Mesenchymal stem cell (in vitro differentiated cells and primary cell): ENCODE data around the gene THBS1.

Experiments
- DNase-seq: peaks from one replicate; pipeline ENCODE4 v3.0.0-alpha.2; 2013
- H2AFZ ChIP-seq: one replicate; pipeline ENCODE4 v1.6.1; 2013; ENCODE audit warnings: low read depth, mild to moderate bottlenecking, control low read depth, inconsistent platforms, low read length, moderate library complexity
- H2AK5ac ChIP-seq: 2 replicates; pipeline ENCODE4 v1.6.1; 2013; ENCODE audit warnings: low read length, moderate library complexity, mild to moderate bottlenecking, inconsistent platforms; ENCODE audit not compliant: severe bottlenecking
- H2BK120ac ChIP-seq: one replicate; pipeline ENCODE4 v1.6.1; 2013; ENCODE audit warnings: low read depth, mild to moderate bottlenecking, inconsistent platforms, low read length, moderate library complexity
- H2BK12ac ChIP-seq, 2 experiments: one replicate each; pipeline ENCODE4 v1.6.1; 2013; ENCODE audit warnings: inconsistent platforms in 2 of 2, low read length in 2 of 2, mild to moderate bottlenecking in 2 of 2, moderate library complexity in 2 of 2, control low read depth in 1 of 2
- H2BK15ac ChIP-seq: one replicate; pipeline ENCODE4 v1.6.1; 2013; ENCODE audit warnings: mild to moderate bottlenecking, low read depth, inconsistent platforms; ENCODE audit not compliant: poor library complexity, severe bottlenecking
- H2BK5ac ChIP-seq: 2 replicates; pipeline ENCODE4 v1.6.1; 2013; ENCODE audit warnings: low read depth, mild to moderate bottlenecking, low read length, control low read depth, inconsistent platforms; ENCODE audit not compliant: poor library complexity, severe bottlenecking
- H3K14ac ChIP-seq, 2 experiments: one replicate each; pipeline ENCODE4 v1.6.1; 2013; ENCODE audit warnings: inconsistent platforms in 2 of 2, low read length in 2 of 2, control low read depth in 1 of 2, mild to moderate bottlenecking in 1 of 2, moderate library complexity in 1 of 2
- H3K18ac ChIP-seq, 2 experiments: one replicate each; pipeline ENCODE4 v1.6.1; 2013; ENCODE audit warnings: inconsistent platforms in 2 of 2, low read length in 2 of 2, control low read depth in 1 of 2, low read depth in 1 of 2, mild to moderate bottlenecking in 1 of 2
- H3K23ac ChIP-seq, 2 experiments: one replicate each; pipeline ENCODE4 v1.6.1; 2013; ENCODE audit warnings: inconsistent platforms in 2 of 2, low read length in 2 of 2, mild to moderate bottlenecking in 2 of 2, moderate library complexity in 2 of 2, control low read depth in 1 of 2
- H3K27ac ChIP-seq: 2 replicates; pipeline ENCODE4 v1.5.1; 2013; ENCODE audit warnings: mild to moderate bottlenecking, moderate library complexity, low read length, control low read depth, inconsistent platforms; ENCODE audit not compliant: poor library complexity, severe bottlenecking
- H3K27me3 ChIP-seq, 2 experiments: 2 replicates each; pipeline versions ENCODE4 v1.6.1 to v1.7.0; 2013; ENCODE audit warnings: low read length in 2 of 2, mild to moderate bottlenecking in 2 of 2, moderate library complexity in 2 of 2, control low read depth in 1 of 2, inconsistent platforms in 1 of 2; ENCODE audit not compliant: control insufficient read depth in 1 of 2, insufficient read depth in 1 of 2
- H3K36me3 ChIP-seq, 2 experiments: 2 replicates each; pipeline versions ENCODE4 v1.6.1 to v1.7.0; 2013; ENCODE audit warnings: low read length in 2 of 2, control low read depth in 1 of 2, inconsistent platforms in 1 of 2, low read depth in 1 of 2, mild to moderate bottlenecking in 1 of 2; ENCODE audit not compliant: insufficient read depth in 2 of 2, control insufficient read depth in 1 of 2
- H3K4ac ChIP-seq, 2 experiments: one replicate each; pipeline ENCODE4 v1.6.1; 2013; ENCODE audit warnings: inconsistent platforms in 2 of 2, low read length in 2 of 2, mild to moderate bottlenecking in 2 of 2, moderate library complexity in 2 of 2, control low read depth in 1 of 2, low read depth in 1 of 2
- H3K4me1 ChIP-seq: 2 replicates; pipeline ENCODE4 v1.6.1; 2013; ENCODE audit warnings: low read depth, low read length, control low read depth; ENCODE audit not compliant: control insufficient read depth, insufficient read depth
- H3K4me2 ChIP-seq: 2 replicates; pipeline ENCODE4 v1.6.1; 2013; ENCODE audit warnings: low read length, mild to moderate bottlenecking, inconsistent platforms; ENCODE audit not compliant: poor library complexity, severe bottlenecking
- H3K4me3 ChIP-seq, 2 experiments: 2 replicates each; pipeline versions ENCODE4 v1.5.1 to v1.7.0; 2013; ENCODE audit warnings: low read length in 2 of 2, mild to moderate bottlenecking in 2 of 2, control low read depth in 1 of 2, low read depth in 1 of 2; ENCODE audit not compliant: insufficient read depth in 1 of 2
- H3K79me1 ChIP-seq: replicated peaks from 2 replicates; pipeline ENCODE4 v1.6.1; 2013; ENCODE audit warnings: mild to moderate bottlenecking, control low read depth, low read length, inconsistent platforms; ENCODE audit not compliant: poor library complexity, severe bottlenecking
- H3K9ac ChIP-seq: 2 replicates; pipeline ENCODE4 v1.7.0; 2013; ENCODE audit warnings: mild to moderate bottlenecking, low read length, moderate library complexity
- H3K9me3 ChIP-seq: 2 replicates; pipeline ENCODE4 v1.7.0; 2013; ENCODE audit warnings: mild to moderate bottlenecking, low read length; ENCODE audit not compliant: control insufficient read depth
- H4K8ac ChIP-seq: one replicate; pipeline ENCODE4 v1.6.1; 2013; ENCODE audit warnings: inconsistent platforms, mild to moderate bottlenecking, low read length, moderate library complexity
- H4K91ac ChIP-seq: one replicate; pipeline ENCODE4 v1.6.1; 2013; ENCODE audit warnings: mild to moderate bottlenecking, low read length, inconsistent platforms
- WGBS: methylation state at CpG from one replicate; pipeline ENCODE4 v1.1.7; 2013; ENCODE audit warnings: mixed read lengths; 5-methylcytosine and 5-hydroxymethylcytosine counted together

Gene THBS1

GRCh38 chr15:39613861-39614260, 33.0 kb downstream of the THBS1 start:
- no peak overlapping the region for H3K23ac ChIP-seq
- no peak overlapping the region for H2BK15ac ChIP-seq
- no peak overlapping the region for H3K27ac ChIP-seq
- no peak overlapping the region for H2BK12ac ChIP-seq
- H2BK120ac ChIP-seq = no peak overlapping the region
- H2AFZ ChIP-seq = no peak overlapping the region
- H3K9me3 ChIP-seq = peaks cover 53% of the 10 kb centered on the region
- no peak overlapping the region for H4K8ac ChIP-seq
- no peak overlapping the region for H3K4me2 ChIP-seq
- no peaks in the 10 kb centered on the region for H3K36me3 ChIP-seq
- H3K4me3 ChIP-seq = no peak overlapping the region
- no peak overlapping the region for H3K9ac ChIP-seq
- H3K4ac ChIP-seq = no peak overlapping the region
- no peak overlapping the region for H3K18ac ChIP-seq
- WGBS = 83% methylated on average over 1 of the region's 2 CpGs
- no peak overlapping the region for H2AK5ac ChIP-seq
- H3K4me1 ChIP-seq = no peaks in the 10 kb centered on the region
- no peak for DNase-seq
- H4K91ac ChIP-seq = no peak overlapping the region
- H3K79me1 ChIP-seq = no peaks in the 10 kb centered on the region
- no peak overlapping the region for H2BK5ac ChIP-seq
- no peak overlapping the region for H3K14ac ChIP-seq
- H3K27me3 ChIP-seq = no peaks in the 10 kb centered on the region

DNA sequence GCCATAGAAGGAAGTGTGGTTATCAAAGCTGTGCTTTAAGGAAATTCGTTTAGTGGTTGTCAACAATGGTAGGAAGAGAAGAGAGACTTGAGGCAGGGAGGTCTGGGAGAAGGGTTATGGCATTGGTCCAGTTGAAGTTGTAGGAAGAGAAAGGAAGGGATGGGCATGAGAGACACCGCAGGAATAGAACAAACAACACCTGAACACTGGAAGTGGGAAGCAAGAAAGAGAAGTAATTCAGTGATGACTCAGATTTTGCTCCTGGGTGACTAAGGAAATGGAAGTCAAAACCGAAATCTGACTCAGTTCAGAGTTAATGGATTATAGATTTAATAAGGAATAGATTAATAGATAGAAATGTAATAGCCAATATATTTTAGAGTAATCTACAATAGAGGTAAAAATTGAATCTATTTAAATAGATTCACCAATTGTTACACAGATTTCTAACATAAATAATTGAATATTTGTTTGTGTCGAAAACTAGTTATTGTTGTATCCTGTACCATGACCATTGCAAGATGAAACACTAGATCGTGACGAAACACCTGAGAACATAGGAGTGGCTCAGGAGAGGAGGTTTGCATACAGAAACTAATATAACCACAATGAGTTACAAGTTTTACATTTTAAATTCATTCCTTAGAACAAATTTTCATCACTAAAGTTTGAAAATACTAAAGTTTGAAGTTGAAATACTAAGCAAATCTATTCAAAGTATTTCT, 36.0 kb downstream of the THBS1 start:
- no peak overlapping the region for H3K18ac ChIP-seq
- no peak overlapping the region for H3K23ac ChIP-seq
- H3K4ac ChIP-seq = no peak overlapping the region
- no peak overlapping the region for H3K4me3 ChIP-seq
- no peaks in the 10 kb centered on the region for H3K27me3 ChIP-seq
- H2BK12ac ChIP-seq = no peak overlapping the region
- no peak overlapping the region for H3K14ac ChIP-seq
- no peak for DNase-seq
- 77% methylated on average over 2 of the region's 6 CpGs for WGBS
- H2BK120ac ChIP-seq = no peak overlapping the region
- H3K27ac ChIP-seq = no peak overlapping the region
- H3K4me1 ChIP-seq = no peaks in the 10 kb centered on the region
- no peak overlapping the region for H4K91ac ChIP-seq
- H3K36me3 ChIP-seq = no peaks in the 10 kb centered on the region
- no peaks in the 10 kb centered on the region for H3K79me1 ChIP-seq
- H2AFZ ChIP-seq = no peak overlapping the region
- no peak overlapping the region for H3K9ac ChIP-seq
- no peak overlapping the region for H4K8ac ChIP-seq
- no peak overlapping the region for H2BK15ac ChIP-seq
- H3K9me3 ChIP-seq = peaks cover 23% of the 10 kb centered on the region
- no peak overlapping the region for H2BK5ac ChIP-seq
- no peak overlapping the region for H3K4me2 ChIP-seq
- H2AK5ac ChIP-seq = no peak overlapping the region

- Histone ChIP-seq H3K4ac (no peak overlapping the region), H4K91ac (no peak overlapping the region), H4K8ac (no peak overlapping the region), H3K27me3 (no peaks in the 10 kb centered on the region), H2AFZ (no peak overlapping the region), H2BK120ac (no peak overlapping the region), H3K14ac (no peak overlapping the region), H2BK15ac (no peak overlapping the region), H3K27ac (no peak overlapping the region), H2BK12ac (no peak overlapping the region), H3K9ac (no peak overlapping the region), H3K4me2 (no peak overlapping the region), H3K18ac (no peak overlapping the region), H3K79me1 (no peaks in the 10 kb centered on the region), H3K4me3 (no peak overlapping the region), H2AK5ac (no peak overlapping the region), H3K4me1 (no peaks in the 10 kb centered on the region), H3K36me3 (no peaks in the 10 kb centered on the region), H2BK5ac (no peak overlapping the region), H3K23ac (no peak overlapping the region), H3K9me3 (peaks cover 14% of the 10 kb centered on the region)
- WGBS = 95% methylated on average over 2 of the region's 3 CpGs
- no peak for DNase-seq
These were observed 37.4 kb downstream of the THBS1 start for GRCh38 chr15:39618063-39618823.

GRCh38 chr15:39621210-39621609, 40.3 kb downstream of the THBS1 start:
- peaks cover 11% of the 10 kb centered on the region for H3K4me1 ChIP-seq
- no peak overlapping the region for H3K27ac ChIP-seq
- no peaks in the 10 kb centered on the region for H3K27me3 ChIP-seq
- no peak overlapping the region for H2AFZ ChIP-seq
- no peak overlapping the region for H3K9ac ChIP-seq
- no peak overlapping the region for H4K91ac ChIP-seq
- no peak overlapping the region for H2BK120ac ChIP-seq
- H2BK12ac ChIP-seq = no peak overlapping the region
- no peak overlapping the region for H3K4me3 ChIP-seq
- H3K14ac ChIP-seq = no peak overlapping the region
- H3K4ac ChIP-seq = no peak overlapping the region
- H3K79me1 ChIP-seq = no peaks in the 10 kb centered on the region
- H2BK15ac ChIP-seq = peak overlapping the region; percentile 80
- H3K23ac ChIP-seq = no peak overlapping the region
- peak overlapping the region in 1 of 2 experiments; percentile 40 for H3K18ac ChIP-seq
- H4K8ac ChIP-seq = no peak overlapping the region
- H3K4me2 ChIP-seq = no peak overlapping the region
- DNase-seq = no peak
- no peaks in the 10 kb centered on the region for H3K9me3 ChIP-seq
- whole genome bisulfite sequencing = 100% methylated on average over 1 of the region's 1 CpG
- H3K36me3 ChIP-seq = no peaks in the 10 kb centered on the region
- peak overlapping the region; percentile 55 for H2AK5ac ChIP-seq
- no peak overlapping the region for H2BK5ac ChIP-seq
